Right hindlimb (tissue), 1 donor: ENCODE results near the gene TSSK3.

ENCODE experiments used
- DNase-seq: peaks from one replicate; pipeline ENCODE4 v3.0.0-alpha.2; 2018

The TSSK3 gene, protein sequence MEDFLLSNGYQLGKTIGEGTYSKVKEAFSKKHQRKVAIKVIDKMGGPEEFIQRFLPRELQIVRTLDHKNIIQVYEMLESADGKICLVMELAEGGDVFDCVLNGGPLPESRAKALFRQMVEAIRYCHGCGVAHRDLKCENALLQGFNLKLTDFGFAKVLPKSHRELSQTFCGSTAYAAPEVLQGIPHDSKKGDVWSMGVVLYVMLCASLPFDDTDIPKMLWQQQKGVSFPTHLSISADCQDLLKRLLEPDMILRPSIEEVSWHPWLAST

DNA sequence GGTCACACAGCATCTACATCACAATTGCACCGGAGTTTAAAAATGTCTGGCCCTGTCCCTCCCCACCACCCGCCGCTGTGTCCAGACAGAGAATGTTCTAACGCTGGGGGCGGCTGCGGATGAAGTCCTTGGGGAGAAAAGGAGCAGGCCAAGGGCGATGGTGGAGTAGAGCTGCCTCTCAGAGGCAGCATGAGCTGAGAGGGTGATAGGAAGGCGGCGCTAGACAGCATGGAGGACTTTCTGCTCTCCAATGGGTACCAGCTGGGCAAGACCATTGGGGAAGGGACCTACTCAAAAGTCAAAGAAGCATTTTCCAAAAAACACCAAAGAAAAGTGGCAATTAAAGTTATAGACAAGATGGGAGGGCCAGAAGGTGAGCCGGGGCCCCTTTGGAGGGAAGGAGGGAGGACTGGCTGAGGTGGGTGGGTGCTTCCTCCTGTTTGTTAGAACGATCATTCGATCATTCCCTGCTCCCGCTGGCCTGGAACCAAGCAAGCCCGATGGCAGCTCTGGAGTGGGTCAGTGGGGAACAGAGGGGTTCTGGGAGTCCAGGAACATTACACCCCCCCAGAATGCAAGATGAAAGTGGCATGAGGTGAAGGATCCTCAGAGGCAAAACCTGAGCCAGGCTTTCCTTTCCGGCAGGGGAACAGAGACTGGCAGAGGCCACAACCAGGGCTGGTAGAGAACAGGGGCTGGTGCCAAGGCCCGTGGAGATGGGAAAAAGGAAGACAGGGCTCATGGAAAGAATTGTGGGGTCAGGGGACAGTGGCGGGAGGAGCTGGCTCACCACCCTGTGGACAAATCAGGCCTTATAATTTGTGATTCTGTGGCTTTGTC is at the start of gene TSSK3, which contains the start of gene FAM229A:
TSSK3 (plus strand) TSS at position 66 of the 840 bp plus-strand sequence; CDS start at position 229, 163 bp downstream.
FAM229A (minus strand) TSS at position 12 of the 840 bp plus-strand sequence. CDS start 394 bp downstream, outside the sequence.
- no peak for DNase-seq

- no peak for DNase-seq
Measured at GRCh38 chr1:32316903-32317277, 45.4 kb upstream of the TSSK3 start.

DNA sequence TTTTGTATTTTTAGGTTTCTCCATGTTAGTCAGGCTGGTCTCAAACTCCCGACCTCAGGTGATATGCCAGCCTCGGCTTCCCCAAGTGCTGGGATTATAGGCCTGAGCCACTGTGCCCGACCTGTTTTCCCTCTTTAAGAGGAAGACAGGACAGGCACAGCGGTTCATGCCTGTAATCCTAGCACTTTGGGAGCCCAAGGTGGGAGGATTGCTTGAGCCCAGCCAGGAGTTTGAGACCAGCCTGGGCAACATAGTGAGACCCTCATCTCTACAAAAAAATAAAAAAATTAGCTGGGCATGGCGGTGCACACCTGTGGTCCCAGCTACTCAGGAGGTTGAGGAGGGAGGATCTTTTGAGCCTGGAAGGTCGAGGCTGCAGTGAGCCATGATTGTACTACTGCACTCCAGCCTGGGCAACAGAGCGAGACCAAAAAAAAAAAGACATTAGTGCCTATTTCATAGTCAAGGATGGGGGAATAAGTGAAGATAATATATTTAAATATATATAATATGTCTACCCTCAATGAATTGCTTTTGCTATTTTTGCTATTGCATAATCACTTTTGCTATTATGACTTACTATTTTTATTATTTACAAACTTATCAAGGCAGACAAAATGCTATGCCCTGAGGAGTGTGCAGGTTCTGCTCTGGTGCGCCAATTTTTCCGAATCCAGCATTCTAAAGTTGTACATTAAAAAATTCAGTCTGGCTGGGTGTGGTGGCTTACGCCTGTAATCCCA is 44.0 kb upstream of the TSSK3 start:
- DNase-seq, result no peak

GRCh38 chr1:32321712-32322291 is 40.5 kb upstream of the TSSK3 start:
- DNase-seq, result no peak

DNA sequence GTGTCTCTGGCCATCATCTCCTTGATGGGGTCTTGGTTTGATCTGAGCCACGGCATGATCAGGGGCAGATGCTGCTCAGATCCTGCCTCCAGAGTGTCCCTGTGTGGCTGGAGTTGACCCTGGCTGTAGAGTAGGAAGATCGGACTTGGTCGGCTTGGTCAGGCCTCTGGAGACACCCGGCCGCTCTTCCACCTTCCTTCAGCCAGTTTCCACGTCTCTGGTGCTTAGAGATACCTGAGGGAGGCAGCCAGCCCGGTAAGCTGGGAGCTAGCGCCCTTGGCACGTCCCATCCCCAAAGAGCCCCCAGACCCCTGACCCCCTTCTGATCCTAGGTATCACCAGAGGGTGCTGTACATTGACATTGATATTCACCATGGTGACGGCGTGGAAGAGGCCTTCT is 35.1 kb upstream of the TSSK3 start:
- DNase-seq, result no peak

DNA sequence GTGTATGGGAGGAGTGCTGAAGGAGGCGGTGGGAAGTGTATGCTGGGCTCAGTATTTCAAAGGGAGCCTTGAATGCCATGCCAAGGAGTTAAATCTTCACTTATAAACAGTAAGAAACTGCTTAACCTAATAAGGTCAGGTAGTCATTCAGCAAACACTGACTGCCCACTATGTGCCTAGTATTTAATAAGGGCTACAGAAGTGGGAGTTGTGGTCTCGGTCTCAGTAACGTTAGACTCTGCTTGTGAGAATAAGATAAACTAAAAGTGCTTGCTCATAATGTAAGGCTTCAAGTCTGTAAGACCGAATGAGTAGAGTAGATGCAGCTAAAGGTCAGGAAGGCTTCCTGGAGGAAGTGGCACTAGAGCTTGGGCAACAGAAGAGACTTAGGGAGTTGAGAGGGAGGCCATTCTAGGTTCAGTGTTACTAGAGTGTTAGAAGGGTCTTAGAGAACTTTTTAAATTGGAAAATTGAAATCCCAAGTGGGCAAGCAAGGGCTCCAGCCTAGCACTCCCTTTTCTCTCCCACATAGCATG is 32.3 kb upstream of the TSSK3 start:
- no peak for DNase-seq

- DNase-seq, result no peak
Measured at GRCh38 chr1:32330558-32331151, 31.7 kb upstream of the TSSK3 start.

DNA sequence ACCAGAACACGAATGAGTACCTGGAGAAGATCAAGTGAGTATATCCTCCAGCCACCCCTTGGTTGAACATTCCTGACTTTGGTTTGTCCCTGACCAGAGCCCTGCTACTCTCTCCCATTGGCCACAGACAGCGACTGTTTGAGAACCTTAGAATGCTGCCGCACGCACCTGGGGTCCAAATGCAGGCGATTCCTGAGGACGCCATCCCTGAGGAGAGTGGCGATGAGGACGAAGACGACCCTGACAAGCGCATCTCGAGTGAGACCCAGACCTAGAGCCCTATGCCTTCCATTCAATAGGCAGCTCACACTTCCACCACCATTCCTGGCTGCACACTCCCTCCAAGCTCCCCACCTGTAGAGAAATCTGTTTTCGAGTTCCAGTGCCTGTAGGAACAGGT is 30.8 kb upstream of the TSSK3 start:
- no peak for DNase-seq

- no peak for DNase-seq
Measured at GRCh38 chr1:32332290-32333079, 29.9 kb upstream of the TSSK3 start.

DNA sequence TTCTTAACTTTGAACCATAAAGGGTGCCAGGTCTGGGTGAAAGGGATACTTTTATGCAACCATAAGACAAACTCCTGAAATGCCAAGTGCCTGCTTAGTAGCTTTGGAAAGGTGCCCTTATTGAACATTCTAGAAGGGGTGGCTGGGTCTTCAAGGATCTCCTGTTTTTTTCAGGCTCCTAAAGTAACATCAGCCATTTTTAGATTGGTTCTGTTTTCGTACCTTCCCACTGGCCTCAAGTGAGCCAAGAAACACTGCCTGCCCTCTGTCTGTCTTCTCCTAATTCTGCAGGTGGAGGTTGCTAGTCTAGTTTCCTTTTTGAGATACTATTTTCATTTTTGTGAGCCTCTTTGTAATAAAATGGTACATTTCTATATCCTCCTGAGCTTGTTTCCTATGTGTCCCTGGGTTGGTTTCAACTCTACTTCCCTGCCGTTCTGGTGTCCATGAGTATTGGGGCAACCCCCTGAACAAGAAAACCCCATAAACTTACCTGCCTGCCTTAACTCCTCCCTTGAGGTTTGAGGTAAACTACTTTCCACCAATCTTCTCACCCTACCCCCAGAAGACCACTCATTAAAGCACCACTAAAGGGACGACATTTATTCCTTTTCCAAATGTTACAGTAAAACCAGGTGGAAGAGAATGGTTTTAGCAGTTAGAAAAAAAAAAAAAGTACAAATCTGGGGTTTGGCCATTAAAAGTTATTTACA is 28.9 kb upstream of the TSSK3 start:
- no peak for DNase-seq

GRCh38 chr1:32334274-32334861 is 28.0 kb upstream of the TSSK3 start:
- no peak for DNase-seq

GRCh38 chr1:32334864-32335534 is 27.3 kb upstream of the TSSK3 start:
- peak; percentile 68 for DNase-seq

DNA sequence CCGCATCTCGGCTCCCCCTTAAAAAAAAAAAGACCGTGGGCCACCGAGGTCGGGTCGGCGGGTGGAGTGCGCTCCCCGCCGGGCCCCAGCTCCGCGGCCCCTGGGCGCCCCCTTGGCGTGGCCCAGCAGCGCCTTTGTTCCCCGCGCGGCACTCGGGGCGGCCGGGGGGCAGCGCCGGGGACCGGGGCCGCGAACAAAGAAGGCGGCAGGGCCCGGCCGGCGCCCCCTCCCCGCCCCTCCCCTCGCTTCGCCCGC is 26.9 kb upstream of the TSSK3 start:
- no peak for DNase-seq

DNA sequence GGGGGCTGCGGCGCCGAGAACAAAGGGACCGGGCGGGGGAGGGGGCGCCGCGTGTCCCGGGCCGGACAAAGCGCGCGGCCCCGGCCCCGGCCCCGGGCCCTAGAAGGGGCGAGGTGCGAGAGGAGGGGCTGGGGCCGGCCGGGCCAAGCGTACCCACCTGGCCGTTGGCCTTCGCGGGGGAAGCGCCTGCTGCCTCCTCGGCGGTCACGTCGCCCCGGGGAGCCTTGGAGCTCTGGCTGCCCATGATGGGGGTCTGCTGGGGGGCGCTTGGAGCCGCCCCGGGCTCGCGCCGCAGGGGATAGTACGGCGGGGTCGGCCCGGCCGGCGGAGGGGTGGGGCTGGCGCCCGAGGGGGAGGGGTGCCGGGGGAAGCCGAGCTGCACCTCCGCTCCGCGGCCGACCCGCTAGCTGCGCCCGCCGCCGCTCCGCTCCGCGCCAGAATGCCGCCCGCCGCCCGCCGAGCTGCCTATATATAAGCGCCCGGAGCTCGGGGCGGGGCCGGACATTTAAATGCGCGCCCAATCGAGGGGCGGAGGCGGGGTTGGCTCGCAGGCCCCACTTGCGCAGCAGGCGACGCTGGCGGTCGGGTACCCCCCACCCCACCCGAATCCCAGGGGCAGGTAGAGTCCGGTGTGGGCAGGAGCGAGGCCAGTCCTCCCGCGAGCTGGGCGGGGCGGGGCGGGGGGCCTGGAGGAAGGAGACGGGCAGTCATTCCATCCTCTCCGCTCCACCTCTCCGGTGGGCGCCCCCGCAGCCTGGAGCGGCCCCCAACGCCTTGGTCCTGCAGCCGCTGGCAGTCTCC is 26.3 kb upstream of the TSSK3 start, which contains the start of gene MARCKSL1:
MARCKSL1 (minus strand) TSS at position 444 of the 801 bp plus-strand sequence; CDS start at position 244, 200 bp downstream.
- DNase-seq, result peak; percentile 89

GRCh38 chr1:32336591-32336932 is 25.8 kb upstream of the TSSK3 start:
- no peak for DNase-seq

GRCh38 chr1:32336963-32337675 is 25.2 kb upstream of the TSSK3 start:
- DNase-seq, result peak; percentile 35

DNA sequence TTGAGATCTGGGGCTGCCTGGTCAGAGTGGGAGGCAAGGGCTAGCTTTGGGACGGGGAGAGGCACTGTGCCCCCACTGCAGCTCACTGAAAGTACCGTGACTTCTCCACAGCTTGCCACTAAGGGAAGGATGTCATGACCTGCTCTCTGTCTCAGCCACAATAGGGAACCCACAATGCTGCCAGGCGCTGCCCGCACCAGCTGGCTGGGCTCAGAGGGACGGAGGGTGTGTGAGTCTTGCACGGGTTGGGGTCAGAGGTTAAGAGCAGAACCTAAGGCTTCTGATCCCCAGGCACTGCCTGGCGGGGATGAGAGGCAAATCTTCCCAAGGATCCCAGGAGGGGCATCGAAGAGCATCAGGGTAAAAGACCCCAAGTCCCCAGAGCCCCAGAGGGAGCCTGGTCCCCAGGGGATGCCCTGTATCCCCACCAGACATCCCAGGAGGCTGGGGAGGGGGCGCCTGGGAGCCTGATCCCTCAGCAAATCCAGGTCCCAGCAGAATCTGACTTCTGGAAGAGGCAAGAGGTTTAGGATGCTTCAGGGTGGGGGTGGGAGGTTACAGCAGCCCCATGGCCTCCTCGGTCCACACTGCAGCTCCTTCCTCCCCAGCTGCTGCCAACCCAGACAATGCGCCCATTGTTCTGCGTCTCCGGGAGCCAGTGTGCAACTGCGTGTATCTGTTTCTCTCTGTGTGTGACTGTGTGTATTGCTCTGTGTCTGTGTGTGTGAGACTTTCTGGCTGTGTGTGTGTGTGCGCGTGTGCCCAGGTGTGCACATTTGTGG is 24.3 kb upstream of the TSSK3 start:
- peak; percentile 75 for DNase-seq
